Measurements from ENCODE around the gene VPS50.

The VPS50 gene

DNA sequence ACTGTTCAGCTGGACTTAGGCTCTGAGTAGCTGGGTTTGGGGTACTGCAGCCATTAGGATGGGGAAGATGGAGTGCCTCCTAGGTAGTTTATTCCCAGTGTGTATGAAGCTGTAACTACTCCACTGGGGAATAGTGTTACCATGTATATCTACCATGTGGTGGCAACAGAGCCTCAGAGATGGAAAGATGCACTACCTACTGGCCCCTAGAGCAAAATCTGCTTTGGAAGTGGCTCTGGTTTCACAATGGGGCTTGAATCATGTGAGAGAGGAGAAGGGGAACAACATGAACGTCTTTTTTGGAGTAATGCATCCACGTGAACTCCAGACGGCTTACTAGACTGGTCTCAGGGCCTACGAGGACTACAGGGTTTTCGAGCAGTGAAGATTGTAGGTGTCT, 175.1 kb downstream of the VPS50 start:
- no peak for DNase-seq (ENCODE audit: low read depth, low spot score)

GRCh38 chr7:93409324-93409723, 177.2 kb downstream of the VPS50 start:
- no peak for DNase-seq (ENCODE audit: low read depth, low spot score)
